Measurements from ENCODE around the gene ZCCHC8. TPM values are rescaled to one million over a fixed set of nuclear protein-coding genes. Genes with fewer than 3 reads are reported as not detected.
"Not testable (repeated sequence)": the region's sequence is repeated elsewhere in the genome, so short reads cannot be mapped to it uniquely, and the experiment has no call there.

The ZCCHC8 gene
- total and polyA plus RNA-seq, 2 donors (not counting 1 experiment from before 2014, with no cell fraction given): 30.0 to 56.2 TPM

GRCh38 chr12:122467983-122468382, 32.7 kb downstream of the ZCCHC8 start:
- Histone ChIP-seq H3K27ac (ENCODE audit: low read length in 2 of 2) (no peak overlapping the region), H3K4me3 (ENCODE audit: control extremely low read depth in 1 of 5, extremely low read depth in 1 of 5, insufficient read depth in 1 of 5, low read depth in 2 of 5, low read length in 4 of 5) (no peak overlapping the region), H3K27me3 (replicated peaks in 1 of 4; ENCODE audit: control extremely low read depth in 1 of 4, control insufficient read depth in 3 of 4, insufficient read depth in 4 of 4, low read length in 3 of 4) (no peaks in the 10 kb centered on the region), H3K36me3 (replicated peaks in 1 of 2; ENCODE audit: control extremely low read depth in 1 of 2, control insufficient read depth in 1 of 2, extremely low read depth in 1 of 2, insufficient read depth in 2 of 2, low read length in 1 of 2) (peaks cover 0 to under 1% of the 10 kb centered on the region in 2 experiments), H3K4me2 (replicated peaks; ENCODE audit: low read depth, low read length, poor library complexity, severe bottlenecking) (no peak overlapping the region), H2AFZ (ENCODE audit: insufficient read depth, low read depth, low read length, poor library complexity, severe bottlenecking) (no peak overlapping the region), H3K79me2 (ENCODE audit: control insufficient read depth, insufficient read depth, low read length) (no peaks in the 10 kb centered on the region), H3K9me3 (ENCODE audit: control extremely low read depth in 1 of 3, control insufficient read depth in 2 of 3, insufficient read depth in 1 of 3, low read length in 2 of 3) (no peaks in the 10 kb centered on the region), H3K4me1 (ENCODE audit: control insufficient read depth in 2 of 2, insufficient read depth in 2 of 2, low read length in 2 of 2) (no peaks in the 10 kb centered on the region), H3K9ac (ENCODE audit: low read length) (no peak overlapping the region), H4K20me1 (ENCODE audit: control insufficient read depth, insufficient read depth, low read length, poor library complexity, severe bottlenecking) (no peaks in the 10 kb centered on the region)
- ATAC-seq (ENCODE audit: low read depth): no peak
- POLR2A ChIA-PET: no interaction called here
- TF ChIP-seq, protein P1, sequence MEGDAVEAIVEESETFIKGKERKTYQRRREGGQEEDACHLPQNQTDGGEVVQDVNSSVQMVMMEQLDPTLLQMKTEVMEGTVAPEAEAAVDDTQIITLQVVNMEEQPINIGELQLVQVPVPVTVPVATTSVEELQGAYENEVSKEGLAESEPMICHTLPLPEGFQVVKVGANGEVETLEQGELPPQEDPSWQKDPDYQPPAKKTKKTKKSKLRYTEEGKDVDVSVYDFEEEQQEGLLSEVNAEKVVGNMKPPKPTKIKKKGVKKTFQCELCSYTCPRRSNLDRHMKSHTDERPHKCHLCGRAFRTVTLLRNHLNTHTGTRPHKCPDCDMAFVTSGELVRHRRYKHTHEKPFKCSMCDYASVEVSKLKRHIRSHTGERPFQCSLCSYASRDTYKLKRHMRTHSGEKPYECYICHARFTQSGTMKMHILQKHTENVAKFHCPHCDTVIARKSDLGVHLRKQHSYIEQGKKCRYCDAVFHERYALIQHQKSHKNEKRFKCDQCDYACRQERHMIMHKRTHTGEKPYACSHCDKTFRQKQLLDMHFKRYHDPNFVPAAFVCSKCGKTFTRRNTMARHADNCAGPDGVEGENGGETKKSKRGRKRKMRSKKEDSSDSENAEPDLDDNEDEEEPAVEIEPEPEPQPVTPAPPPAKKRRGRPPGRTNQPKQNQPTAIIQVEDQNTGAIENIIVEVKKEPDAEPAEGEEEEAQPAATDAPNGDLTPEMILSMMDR (IDR thresholded peaks at IDR 0.05): no peak
- TF ChIP-seq EZH2 (IDR thresholded peaks at IDR 0.05; ENCODE audit: borderline replicate concordance, insufficient read depth, low read depth, low read length, poor library complexity, severe bottlenecking): no peak
- Mint-ChIP-seq H3K27ac (no peak overlapping the region), H3K4me3 (no peak overlapping the region), H3K9me3 (ENCODE audit: insufficient read depth) (no peaks in the 10 kb centered on the region), H3K27me3 (no peaks in the 10 kb centered on the region), H3K4me1 (peaks cover 4% of the 10 kb centered on the region)
- intact Hi-C loops (cut with micrococcal nuclease): no loop called here
- CTCF ChIA-PET: interaction anchor here (9.1 kb wide), 1 partner anchor 69 kb away, joined by 374 read pairs; no protein-coding TSS in a partner anchor
- WGBS (ENCODE audit: insufficient coverage): 69% methylated on average over 3 of the region's 4 CpGs
- DNase-seq: no peak

GRCh38 chr12:122464317-122465042, 36.3 kb downstream of the ZCCHC8 start:
- ATAC-seq (ENCODE audit: low read depth); H3K4me1 Mint-ChIP-seq; H2AFZ ChIP-seq (ENCODE audit: insufficient read depth, low read depth, low read length, poor library complexity, severe bottlenecking); DNase-seq; intact Hi-C loops (cut with micrococcal nuclease); H3K27me3 ChIP-seq (replicated peaks in 1 of 4; ENCODE audit: control extremely low read depth in 1 of 4, control insufficient read depth in 3 of 4, insufficient read depth in 4 of 4, low read length in 3 of 4); H3K9ac ChIP-seq (ENCODE audit: low read length); H3K4me3 Mint-ChIP-seq; H3K27ac Mint-ChIP-seq; H3K79me2 ChIP-seq (ENCODE audit: control insufficient read depth, insufficient read depth, low read length); H3K4me2 ChIP-seq (replicated peaks; ENCODE audit: low read depth, low read length, poor library complexity, severe bottlenecking); H3K4me1 ChIP-seq (ENCODE audit: control insufficient read depth in 2 of 2, insufficient read depth in 2 of 2, low read length in 2 of 2); H3K36me3 ChIP-seq (replicated peaks in 1 of 2; ENCODE audit: control extremely low read depth in 1 of 2, control insufficient read depth in 1 of 2, extremely low read depth in 1 of 2, insufficient read depth in 2 of 2, low read length in 1 of 2); H3K27ac ChIP-seq (ENCODE audit: low read length in 2 of 2); H3K4me3 ChIP-seq (ENCODE audit: control extremely low read depth in 1 of 5, extremely low read depth in 1 of 5, insufficient read depth in 1 of 5, low read depth in 2 of 5, low read length in 4 of 5); H3K9me3 ChIP-seq (ENCODE audit: control extremely low read depth in 1 of 3, control insufficient read depth in 2 of 3, insufficient read depth in 1 of 3, low read length in 2 of 3); POLR2A ChIA-PET; H3K27me3 Mint-ChIP-seq; H3K9me3 Mint-ChIP-seq (ENCODE audit: insufficient read depth); H4K20me1 ChIP-seq (ENCODE audit: control insufficient read depth, insufficient read depth, low read length, poor library complexity, severe bottlenecking): not testable (repeated sequence)
- 100% methylated on average over 2 of the region's 17 CpGs for WGBS (ENCODE audit: insufficient coverage)
- CTCF ChIA-PET: interaction anchor here (0.7 to 1.7 kb wide), 2 partner anchors 64 to 242 kb away, joined by 3 to 5 read pairs; no protein-coding TSS in a partner anchor

Data from B cell (primary cell).